ENCODE results near the gene WDR82. TPM values are rescaled to one million over a fixed set of nuclear protein-coding genes. Genes with fewer than 3 reads are reported as not detected.

Gene WDR82
- total RNA-seq, 1 experiment from 2014 or later: 58.0 TPM

DNA sequence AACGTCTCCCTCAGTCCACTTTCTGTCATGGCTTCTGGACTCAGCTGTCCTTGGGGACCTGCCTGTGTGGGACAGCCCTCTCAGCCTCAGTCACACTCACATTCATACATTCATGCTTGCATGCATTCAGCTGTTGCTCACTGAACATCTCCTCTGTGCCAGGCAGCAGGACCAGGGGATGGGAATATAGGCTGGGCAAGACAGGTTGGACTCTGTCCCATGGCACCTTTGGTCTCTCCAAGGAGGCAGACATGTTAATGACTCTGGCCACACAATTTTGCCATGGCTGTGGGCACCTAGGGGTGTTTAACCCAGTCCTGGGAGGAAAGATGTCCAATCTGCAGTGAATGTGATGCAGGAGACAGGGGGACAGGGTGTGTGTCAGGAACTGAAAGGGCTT lies 29.9 kb upstream of the WDR82 start:
- no peak for DNase-seq (ENCODE audit: low read depth)

DNA sequence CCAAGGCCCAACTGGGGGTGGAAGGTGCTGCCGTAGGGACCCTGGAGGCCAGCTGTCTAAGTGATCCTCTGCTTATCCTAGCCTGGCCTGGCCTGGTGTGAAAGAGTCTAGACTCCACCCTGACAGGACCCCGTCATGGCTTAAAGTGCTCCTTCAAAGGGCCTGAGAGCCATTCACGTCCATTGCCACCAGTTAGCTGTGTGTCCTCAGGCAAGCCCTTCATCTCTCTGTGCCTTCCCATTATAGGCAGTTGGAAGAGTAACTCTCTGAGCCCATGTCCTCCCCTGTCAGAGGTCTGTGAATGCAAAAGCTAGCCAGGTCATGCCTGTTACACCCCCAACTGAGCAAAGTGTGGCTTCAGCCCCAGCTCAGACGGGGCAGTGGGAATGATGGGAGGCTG lies 28.5 kb upstream of the WDR82 start:
- DNase-seq (ENCODE audit: low read depth): no peak

DNA sequence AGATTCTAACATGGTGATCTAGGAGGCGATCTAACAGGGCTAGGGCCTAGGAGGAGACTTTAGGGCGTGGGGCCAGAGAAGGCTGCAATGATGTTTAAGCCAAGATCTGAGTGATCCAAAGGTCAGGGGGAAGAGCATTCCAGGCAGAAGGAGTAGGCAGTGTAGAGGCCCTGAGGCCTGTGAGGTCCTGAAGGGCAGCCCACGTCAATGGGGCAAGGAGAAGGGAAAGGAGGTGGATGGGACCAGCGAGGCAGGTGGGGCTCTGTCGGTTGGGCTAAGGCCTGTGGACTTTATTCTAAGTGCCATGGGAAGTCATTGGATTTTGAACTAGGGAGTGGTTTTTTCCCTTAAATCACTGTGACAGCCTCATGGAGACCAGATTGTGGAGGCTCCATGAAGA lies 27.5 kb upstream of the WDR82 start:
- DNase-seq (ENCODE audit: low read depth): no peak

DNA sequence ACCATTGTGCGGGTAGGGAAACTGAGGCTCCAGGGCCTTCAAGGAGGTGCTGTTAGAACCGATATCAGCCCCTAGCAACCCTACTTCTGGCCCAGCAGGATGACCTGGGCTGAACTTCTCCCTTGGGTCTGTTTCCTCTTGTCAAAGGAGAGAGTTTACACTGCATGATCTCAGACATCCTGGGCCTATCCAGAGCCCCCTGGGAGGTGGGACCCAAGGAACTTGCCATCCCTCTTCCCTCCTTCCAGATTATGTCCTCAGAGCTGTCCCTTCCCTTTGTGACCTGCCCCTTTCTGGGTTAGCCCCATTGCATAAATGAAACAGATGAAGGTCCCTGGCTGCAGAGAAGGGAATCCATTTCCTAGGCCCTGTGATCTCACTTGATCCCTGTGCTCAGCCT lies 25.4 kb upstream of the WDR82 start:
- no peak for DNase-seq (ENCODE audit: low read depth)

DNA sequence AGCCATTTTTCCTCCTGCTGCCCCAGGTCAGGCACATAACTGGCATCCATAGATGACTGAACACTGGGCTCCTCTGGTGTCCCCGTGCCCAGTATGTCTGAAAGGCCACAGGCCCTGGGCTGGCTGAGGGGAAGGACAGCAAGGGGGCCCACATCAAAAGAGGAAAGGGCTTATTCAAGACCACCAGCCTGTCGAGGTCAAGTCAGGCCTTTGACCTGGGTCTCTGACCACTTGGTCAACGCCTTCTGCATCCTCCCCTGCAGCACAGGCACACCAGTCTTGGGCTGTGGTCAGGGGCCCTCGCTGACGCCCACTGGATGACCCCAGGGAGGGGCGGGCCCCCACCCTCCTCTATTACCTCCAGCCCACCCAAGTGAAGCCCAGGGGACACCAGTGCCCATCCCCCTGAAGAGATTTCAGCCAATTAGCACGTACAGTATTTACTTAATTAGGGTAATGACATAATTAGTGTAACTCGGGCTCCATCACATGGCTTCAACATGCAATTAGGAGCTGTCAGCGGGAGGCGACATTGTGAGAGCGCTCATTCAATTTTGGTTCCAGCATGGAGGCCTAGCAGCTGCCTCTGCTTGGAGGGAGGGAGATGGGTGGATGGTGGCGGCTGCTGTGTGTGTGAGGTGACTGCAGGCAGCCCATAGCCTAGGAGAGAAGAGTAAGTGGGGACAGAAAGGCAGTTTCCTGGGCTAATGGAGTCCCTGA lies 24.1 kb upstream of the WDR82 start:
- no peak for DNase-seq (ENCODE audit: low read depth)

DNA sequence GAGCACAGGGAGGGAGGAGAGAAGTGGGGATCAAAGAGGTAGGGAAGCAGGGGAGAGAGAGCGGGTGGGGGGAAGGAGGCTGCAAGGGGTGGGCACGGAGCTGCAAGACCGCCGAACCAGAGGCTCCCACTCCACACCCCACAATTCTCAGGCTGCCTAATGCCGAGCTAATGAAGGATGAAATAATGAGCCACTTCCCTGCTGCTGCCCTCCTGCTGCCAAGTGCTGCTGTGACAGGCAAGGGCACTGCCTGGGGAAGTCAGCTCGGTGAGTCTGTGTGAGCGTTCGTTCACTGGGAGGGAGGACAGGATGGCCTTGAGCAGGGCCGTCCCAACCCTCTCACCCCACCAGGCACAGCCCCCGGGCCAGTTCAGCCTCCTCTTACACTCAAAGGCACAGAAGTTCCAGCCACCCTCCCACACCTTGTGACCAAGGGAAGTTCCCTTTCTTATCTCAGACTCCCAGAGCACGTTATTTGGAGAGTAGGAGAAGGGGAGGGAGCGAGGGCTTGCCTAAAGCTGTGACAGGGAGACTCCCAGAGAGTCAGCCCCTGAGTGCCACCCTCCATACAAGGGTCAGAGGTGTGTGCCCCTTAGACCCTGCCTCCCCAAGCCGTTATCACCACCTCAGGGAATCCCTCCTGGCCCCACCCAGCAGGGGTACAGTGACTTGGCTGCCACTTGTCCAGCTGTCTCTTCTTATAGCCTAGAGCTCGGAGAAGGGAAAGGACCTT lies 21.6 kb upstream of the WDR82 start:
- DNase-seq (ENCODE audit: low read depth): peak; percentile 11

DNA sequence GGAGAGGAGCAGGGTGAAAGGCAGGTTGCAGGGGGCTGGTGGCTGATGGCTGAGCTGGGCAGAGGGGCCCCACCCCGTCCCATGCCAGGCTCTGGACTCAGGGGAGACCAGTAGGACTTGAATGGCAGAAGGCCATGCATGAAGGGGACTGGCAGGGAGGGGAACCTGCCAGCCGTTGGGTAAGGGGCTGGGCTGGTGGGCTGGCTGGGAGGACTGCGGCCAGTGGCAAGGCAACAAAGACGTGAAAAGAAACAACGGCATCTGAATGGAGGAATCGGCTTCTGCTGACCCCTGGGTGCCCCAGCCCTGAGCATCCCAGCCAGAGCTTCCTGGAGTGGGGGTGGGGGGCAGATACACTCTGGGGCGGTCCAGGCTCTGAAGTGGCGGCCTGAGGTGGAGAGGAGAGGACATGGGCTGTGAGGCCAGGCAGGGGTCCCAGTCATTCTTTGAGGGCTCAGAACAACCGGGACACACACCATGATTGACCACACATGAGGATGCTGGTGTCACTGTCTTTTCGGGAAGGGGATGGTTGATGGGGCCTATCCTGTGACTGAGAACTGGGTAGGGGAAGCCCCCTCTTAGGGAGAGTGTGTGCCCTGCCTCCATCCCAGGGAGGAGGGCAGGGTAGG lies 20.9 kb upstream of the WDR82 start:
- no peak for DNase-seq (ENCODE audit: low read depth)

DNA sequence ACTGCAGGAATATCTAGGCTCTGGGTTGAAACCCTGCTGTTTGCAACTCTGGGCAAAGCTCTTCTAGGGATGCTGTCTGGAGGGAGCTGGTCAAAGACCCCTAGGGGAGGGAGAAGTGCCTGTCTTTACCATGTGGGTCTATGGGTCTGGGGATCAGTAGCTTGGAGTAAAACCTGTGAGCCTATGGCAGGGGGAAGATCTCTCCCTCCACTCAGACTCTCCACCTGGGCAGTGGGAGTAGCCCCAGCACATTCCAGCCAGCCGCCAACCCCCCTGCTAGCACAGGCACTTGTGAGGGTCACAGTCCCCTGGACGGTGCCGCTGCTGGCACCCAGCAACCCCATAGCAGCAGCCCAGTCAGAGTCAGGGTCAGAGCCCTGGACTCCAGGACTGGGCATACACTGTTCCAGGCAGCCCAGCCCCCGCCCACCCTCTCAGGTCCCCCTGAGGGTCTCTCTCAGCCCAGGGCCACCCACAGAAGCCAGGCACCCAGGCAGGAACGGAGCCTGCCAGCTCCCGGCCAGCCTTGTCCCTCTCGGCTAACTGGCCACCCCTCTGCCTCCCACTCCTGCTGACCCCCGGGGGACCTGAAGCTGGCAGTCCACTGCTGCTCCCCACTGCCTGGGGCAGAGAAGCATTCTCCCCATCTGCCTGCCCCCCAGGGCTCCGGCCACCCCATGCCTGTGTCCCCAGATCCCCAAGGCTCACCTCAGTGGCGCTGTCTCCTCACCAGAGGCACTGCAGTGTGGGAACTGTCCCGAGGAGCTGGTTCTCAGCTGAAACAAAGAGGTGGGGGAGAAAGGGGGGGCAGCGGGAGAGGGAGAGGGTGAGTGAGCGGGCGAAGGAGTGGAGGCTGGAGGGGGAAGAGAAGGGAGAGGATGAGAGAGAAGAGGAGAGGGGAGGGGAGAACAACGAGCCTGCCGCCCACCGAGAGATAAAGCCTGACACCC lies 20.0 kb upstream of the WDR82 start:
- DNase-seq (ENCODE audit: low read depth): no peak

DNA sequence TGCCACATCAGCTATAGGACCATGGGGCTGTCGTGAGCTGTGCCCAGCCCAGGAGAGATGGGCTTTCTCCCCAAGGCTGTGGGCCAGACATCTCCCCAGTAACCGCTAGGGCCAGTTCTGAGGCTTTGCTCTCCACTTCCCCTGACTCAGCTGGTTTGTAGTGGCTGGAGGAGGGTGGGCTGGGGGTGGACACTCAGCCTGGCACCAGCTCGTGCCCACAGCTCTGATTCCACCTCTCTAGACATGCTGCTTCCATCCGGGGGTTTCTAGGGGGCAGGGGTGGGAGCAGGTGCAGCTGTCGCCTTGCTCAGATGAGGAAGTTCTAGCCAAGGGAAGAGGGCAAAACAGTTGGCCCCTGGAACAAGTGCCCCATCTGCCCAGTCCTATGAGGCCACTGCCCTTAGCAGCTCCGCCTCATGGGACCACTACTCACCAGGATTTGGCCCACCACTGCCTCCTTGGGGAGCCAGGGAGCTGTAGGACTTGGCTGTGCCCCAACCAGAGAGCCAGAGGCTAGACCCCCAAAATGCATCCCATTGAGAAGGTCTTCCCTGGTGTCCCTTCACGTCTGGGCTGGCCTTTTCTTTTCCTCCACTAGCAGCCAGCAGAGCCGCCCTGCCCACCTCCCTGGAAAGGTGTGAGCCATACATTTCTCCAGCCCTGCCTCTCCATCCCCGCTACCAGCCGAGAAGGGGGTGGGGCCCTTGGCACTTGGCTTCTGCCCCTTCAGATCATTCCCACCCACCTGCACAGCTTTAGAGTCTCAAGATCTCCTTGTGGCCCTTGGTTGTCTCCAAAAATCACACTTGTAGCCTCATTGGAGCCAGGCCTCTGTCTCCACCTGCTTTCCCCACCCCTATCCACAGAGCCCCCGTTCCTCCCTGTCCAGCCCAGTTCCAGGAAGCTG lies 19.0 kb upstream of the WDR82 start:
- peak; percentile 11 for DNase-seq (ENCODE audit: low read depth)

DNA sequence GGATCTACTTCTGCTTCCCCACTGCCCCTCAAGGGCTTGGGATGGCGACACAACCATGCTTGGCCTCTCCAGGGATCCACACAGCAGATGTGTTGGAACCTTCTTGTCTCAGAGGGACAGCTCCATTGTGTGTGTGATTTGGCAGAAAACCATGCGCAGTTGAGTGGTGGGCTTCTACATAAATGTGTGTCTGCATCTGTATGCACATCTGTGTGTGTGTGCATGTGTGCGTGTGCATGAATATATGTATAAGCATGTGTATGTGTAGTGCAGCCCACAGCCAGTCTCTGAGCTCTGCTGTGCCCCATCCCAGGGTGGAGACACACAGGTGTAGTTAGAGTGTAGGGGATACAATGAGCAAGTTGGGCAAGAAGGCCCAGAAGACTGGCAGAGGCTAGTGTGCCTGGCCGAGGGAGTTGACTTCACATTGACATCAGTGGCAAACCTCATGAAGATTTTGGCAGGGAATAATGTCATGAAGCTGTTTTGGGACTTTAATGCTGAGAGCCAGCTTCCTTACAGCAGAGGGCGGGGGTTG lies 17.3 kb upstream of the WDR82 start:
- DNase-seq (ENCODE audit: low read depth): no peak

DNA sequence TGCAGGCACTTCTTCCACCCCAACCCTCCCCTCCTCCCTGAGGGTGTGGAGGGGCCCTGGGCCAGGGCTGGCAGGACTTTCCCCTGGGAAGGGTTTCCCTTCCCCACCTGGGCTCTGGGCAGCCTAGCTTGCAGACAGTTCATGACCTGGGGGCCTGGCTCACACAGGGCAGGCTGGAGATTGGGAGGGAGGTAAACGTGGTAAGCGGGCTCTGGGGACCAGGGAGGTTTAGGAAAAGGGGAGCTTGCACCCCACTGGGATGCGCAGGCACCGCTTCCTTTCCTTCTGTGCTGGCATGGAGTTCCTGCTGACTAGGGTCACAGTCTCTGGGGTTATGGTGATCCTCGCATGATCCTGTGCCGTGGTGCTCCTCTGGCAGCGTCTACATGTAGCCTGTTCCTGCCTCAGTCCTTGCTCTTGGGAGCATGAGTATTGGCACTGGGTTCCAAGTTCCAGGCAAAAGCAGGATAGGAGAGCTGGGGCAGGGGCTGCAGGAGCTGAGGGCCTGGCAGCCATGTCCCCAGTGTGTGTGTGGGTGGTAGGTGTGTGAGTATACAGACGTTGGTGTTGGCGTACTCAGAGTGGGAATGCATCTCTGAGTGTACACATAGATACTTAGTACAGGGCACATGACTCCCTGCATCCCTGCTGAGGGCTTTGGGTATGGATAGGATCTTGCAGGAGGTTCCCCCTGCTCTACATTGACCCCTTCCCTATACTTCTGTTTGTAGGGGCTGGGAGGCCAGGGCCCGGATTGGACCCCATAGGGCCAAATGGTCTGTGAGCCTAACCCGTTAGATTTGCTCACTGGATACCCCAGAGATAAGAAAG lies 16.1 kb upstream of the WDR82 start:
- no peak for DNase-seq (ENCODE audit: low read depth)

DNA sequence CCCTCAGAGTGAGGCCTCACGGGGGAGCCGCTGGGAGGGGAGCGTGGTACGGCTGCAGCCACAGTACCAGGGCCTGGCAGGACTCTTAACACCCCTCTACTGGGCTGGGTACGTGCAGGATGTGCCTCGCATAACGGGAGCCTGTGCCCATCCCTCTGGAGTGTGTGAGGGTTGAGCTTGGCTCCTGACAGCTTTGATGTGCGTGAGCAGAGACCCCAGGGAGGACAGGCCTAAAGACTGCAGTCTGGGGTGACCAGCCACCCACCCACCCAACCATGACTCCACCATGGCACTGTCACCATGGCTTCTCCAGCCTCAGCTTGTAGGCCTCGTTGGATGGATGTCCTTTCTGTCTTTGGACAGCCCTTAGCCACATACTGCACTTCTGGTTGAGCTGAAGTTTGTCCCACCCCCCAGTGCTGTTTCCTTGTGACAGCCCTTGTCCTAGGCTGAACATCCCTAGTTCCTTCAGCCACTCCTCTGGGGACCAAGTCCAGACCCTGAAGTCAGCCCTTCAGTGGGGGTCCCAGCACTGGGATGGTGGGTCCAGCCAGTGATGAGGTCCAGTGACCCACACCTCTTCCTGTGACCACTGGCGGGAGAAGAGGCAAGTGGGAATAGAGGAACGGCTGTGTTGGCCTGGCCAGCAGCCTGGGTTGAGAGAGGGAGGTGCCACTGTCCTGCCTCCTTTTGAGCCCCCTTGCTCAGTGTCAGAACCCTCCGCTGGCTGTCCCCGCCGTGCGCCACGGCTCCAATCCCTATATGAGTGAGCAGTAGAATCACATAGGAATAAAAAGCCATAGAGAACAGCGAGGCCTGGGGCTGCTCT lies 15.3 kb upstream of the WDR82 start:
- DNase-seq (ENCODE audit: low read depth): no peak

DNA sequence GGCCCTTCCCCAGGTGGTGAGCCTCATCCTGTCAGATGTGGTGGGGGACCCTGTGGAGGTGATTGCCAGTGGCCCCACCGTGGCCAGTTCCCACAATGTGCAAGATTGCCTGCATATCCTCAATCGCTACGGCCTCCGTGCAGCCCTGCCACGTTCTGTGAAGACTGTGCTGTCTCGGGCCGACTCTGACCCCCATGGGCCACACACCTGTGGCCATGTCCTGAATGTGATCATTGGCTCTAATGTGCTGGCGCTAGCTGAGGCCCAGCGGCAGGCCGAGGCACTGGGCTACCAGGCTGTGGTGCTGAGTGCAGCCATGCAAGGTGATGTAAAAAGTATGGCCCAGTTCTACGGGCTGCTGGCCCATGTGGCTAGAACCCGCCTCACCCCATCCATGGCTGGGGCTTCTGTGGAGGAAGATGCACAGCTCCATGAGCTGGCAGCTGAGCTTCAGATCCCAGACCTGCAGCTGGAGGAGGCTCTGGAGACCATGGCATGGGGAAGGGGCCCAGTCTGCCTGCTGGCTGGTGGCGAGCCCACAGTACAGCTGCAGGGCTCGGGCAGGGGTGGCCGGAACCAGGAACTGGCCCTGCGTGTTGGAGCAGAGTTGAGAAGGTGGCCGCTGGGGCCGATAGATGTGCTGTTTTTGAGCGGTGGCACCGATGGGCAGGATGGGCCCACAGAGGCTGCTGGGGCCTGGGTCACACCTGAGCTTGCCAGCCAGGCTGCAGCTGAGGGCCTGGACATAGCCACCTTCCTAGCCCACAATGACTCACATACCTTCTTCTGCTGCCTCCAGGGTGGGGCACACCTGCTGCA lies 14.0 kb upstream of the WDR82 start:
- no peak for DNase-seq (ENCODE audit: low read depth)

DNA sequence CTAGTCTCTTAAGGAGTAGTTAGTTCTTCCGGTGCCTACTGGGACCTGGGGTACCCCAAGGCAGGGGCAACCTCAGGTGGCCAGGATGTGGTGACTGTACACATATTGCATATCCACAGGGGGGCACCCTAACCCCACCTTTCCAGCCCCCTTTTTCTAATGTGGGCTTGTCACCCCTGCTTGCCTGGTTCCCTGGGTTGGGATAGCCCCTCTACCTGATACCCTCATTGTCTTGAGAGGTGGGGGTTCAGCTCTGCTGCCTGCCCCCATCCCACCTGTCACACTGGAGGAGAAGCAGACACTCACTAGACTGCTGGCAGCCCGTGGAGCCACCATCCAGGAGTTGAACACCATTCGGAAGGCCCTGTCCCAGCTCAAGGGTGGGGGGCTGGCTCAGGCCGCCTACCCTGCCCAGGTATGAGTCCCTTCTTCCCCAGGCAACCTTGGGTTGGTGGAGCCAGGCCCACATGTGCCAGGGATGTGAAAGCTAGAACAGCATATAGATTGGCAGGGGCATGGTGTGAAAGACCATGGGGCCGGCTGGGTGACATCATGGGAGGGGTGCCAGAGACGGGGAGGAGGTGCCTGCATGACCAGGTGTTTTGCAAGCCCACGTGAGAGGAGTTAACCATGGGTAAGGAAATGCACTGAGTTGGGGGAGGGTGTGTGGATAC lies 13.2 kb upstream of the WDR82 start:
- no peak for DNase-seq (ENCODE audit: low read depth)

DNA sequence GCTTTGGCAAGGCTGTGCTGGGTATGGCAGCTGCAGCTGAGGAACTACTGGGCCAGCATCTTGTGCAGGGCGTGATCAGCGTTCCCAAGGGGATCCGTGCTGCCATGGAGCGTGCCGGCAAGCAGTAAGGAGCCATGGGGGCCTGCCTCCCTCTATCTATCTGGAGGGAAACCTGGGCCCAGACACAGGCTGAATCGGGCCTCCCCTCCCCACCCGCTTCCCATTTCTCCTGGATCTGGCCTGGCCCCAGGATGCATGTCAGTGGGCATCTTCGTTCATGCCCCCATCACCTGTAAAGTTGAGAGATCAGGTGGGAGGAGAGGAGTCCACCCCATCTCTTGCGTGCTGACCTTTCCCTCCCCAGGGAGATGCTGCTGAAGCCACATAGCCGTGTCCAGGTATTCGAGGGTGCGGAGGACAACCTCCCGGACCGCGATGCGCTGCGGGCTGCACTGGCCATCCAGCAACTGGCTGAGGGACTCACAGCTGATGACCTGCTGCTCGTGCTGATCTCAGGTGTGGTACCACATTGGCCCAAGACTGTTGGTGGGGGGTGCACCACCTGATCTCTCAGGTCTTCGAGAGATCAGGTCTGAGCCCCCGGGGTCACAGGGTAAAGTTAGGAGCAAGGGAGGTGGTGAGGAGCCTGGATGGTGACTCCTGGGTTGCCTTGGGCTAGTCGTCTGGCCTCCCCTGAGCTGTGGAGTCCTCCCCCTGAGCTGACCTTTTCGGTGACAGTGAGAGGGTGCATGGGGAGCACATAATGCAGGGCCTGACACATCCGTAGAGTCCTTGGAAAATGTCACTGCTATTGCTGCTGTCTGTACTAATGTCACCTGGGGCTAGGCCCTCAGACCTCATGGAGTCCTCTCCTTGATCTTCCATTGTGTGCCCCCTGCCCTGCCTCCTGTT lies 12.4 kb upstream of the WDR82 start:
- DNase-seq (ENCODE audit: low read depth): no peak
